Mucosa of rectum (tissue), 2 donors: ENCODE measurements around the gene BMP7.

Source experiments
- H3K27ac ChIP-seq, 2 donors: one replicate each; pipeline ENCODE4 v1.7.0; 2013; ENCODE audit warnings: inconsistent platforms in 2 of 2, low read depth in 2 of 2, low read length in 2 of 2
- H3K27me3 ChIP-seq, 2 donors: one replicate each; pipeline ENCODE4 v1.7.0; 2013; ENCODE audit warnings: low read length in 2 of 2; ENCODE audit not compliant: control insufficient read depth in 2 of 2, insufficient read depth in 2 of 2
- H3K36me3 ChIP-seq, 2 donors: one replicate each; pipeline ENCODE4 v1.7.0; 2013; ENCODE audit warnings: low read length in 2 of 2; ENCODE audit not compliant: control insufficient read depth in 2 of 2, insufficient read depth in 2 of 2
- H3K4me1 ChIP-seq, 2 donors: one replicate each; pipeline ENCODE4 v1.7.0; 2013; ENCODE audit warnings: low read length in 2 of 2, mild to moderate bottlenecking in 1 of 2; ENCODE audit not compliant: control insufficient read depth in 2 of 2, insufficient read depth in 2 of 2
- H3K4me3 ChIP-seq, 2 donors: one replicate each; pipeline ENCODE4 v1.7.0; 2013; ENCODE audit warnings: low read length in 2 of 2
- H3K9ac ChIP-seq, 2 donors: one replicate each; pipeline ENCODE4 v1.7.0; 2013; ENCODE audit warnings: low read length in 2 of 2, low read depth in 1 of 2, mild to moderate bottlenecking in 1 of 2
- H3K9me3 ChIP-seq, 2 donors: one replicate each; pipeline ENCODE4 v1.7.0; 2013; ENCODE audit warnings: low read length in 2 of 2; ENCODE audit not compliant: control insufficient read depth in 2 of 2
- donor health status: healthy.
- donor health status: Normal muscosa, but diverticular disease.

The BMP7 gene

DNA sequence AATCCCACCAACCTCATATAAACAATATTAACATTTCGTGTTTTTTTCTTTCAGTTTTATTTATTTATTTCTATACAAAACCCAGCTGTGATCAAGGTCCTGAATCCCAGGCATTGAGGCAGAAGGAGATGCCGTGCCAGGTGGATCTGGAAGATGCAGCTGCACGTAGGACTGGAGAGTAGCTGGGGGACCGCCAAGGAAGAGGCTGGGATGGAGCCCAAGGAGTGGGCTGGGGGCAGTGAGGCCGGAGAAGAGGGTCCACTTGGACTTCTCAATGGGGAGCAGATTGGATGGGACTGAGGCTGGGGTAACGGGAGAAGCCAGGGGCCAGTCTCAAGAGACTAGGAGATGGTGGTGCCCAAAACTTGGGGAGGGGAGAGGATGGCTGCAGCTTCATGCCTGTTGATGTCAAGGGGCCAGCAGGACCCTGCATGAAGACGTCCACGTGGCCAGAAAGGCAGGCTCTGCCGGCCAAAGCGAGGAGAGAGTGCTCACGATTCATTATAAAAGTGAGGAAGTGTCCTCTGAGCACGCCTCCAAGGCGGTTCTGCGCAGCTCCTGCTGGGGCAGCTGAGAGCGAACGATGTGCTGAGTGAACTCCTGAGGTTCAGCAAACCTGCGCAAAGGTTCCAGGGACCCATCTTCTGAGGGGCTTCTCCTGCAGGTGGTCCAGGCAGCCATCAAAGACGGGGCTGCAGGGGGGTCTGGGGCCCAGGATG lies 110.3 kb downstream of the BMP7 start:
- Histone ChIP-seq H3K9ac (no peak overlapping the region), H3K36me3 (no peaks in the 10 kb centered on the region), H3K9me3 (no peaks in the 10 kb centered on the region), H3K27ac (no peak overlapping the region), H3K4me1 (no peaks in the 10 kb centered on the region), H3K27me3 (no peaks in the 10 kb centered on the region), H3K4me3 (no peak overlapping the region)

DNA sequence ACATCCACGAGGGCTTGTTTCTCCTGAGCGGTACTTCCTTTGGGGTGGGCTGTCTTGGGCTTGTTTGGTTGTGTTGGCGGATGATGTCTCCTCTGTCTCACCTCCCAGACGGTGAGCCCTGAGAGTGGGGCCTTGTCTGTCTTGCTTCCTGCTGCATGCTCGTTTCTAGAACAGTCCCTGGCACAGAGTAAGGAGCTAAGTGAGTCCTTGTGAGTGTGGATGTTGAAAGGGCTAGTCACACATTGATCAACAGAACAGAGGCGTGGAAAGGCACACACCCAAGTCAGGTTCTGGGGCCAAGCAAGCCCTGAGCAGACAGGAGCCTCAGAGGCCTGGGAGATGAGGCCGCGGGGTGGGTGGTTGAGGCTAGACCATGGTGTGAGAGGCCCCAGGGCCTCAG lies 111.0 kb downstream of the BMP7 start:
- H3K36me3 ChIP-seq, result no peaks in the 10 kb centered on the region
- no peaks in the 10 kb centered on the region for H3K27me3 ChIP-seq
- H3K4me1 ChIP-seq, result no peaks in the 10 kb centered on the region
- no peak overlapping the region for H3K27ac ChIP-seq
- no peak overlapping the region for H3K4me3 ChIP-seq
- H3K9ac ChIP-seq, result no peak overlapping the region
- no peaks in the 10 kb centered on the region for H3K9me3 ChIP-seq

DNA sequence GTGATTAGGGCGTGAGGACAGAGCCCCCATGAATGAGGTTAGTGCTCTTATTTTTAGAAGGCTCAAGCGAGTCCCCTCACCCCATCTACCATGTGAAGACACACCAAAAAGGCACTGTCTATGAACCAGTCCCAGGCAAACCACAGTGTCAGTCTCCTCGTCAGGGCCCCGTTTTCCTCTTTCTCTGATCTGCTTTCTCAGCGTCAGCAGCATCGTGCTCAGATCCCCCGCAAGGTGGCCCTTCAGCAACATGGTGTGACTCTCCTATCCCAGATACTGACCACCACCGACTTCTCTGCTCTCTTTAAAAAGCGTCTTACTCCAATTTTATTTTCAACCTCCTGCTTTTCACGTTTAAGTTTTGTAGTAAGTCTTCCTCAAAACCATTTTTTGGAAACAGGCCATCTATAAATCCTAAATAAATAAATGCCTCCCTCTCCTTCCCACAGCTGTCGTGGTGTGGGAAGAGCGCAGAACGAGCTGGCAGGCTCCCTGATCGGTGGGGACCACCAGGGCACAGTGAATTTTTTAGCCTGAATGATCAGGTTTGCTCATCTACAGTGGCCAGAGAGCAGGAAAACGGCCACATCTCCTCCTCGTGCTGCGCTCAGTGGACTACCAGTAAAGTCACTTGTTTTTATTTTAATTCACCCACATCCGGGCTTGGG lies 113.1 kb downstream of the BMP7 start:
- Histone ChIP-seq H3K4me3 (no peak overlapping the region), H3K4me1 (no peaks in the 10 kb centered on the region), H3K9ac (no peak overlapping the region), H3K27ac (no peak overlapping the region), H3K27me3 (no peaks in the 10 kb centered on the region), H3K36me3 (no peaks in the 10 kb centered on the region), H3K9me3 (no peaks in the 10 kb centered on the region)

DNA sequence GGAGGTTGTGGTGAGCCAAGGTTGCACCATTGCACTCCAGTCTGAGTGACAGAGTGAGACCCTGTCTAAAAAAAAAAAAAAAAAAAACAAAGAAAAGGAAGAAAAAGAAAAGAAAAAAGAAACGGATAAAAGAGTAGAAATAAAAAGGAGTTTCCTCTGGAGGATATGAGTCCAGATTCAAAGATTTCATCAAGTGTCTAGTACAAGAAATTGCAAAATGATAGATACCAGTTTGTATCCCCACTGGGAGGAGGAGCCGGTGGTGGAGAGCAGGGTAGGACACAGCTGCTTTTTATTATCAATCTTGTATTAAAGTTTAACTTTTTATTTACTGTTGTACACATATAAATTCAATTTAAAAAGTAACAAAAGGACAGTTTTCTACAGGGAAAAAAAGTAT lies 113.9 kb downstream of the BMP7 start:
- no peak overlapping the region for H3K27ac ChIP-seq
- no peaks in the 10 kb centered on the region for H3K9me3 ChIP-seq
- H3K4me3 ChIP-seq, result no peak overlapping the region
- H3K9ac ChIP-seq, result no peak overlapping the region
- no peaks in the 10 kb centered on the region for H3K36me3 ChIP-seq
- H3K4me1 ChIP-seq, result no peaks in the 10 kb centered on the region
- no peaks in the 10 kb centered on the region for H3K27me3 ChIP-seq

DNA sequence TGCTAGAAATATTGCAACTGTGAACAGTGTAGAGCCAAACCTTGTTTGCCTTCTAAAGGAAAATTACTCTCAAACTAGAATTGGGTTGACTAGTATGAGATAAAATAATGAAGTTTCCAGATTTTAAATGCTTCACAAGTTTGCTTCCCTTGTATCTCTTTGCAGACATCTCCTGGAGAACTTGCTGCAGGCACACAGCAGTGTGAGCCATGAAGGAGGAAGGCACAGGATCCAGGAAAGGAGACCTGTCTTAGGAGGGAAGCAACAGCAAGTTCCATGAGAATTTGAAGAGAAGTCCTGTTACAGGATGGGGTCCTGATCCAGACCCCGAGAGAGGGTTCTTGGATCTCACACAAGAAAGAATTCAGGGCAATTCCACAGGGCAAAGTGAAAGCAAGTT lies 115.9 kb downstream of the BMP7 start:
- Histone ChIP-seq H3K4me3 (no peak overlapping the region), H3K27ac (no peak overlapping the region), H3K36me3 (no peaks in the 10 kb centered on the region), H3K4me1 (no peaks in the 10 kb centered on the region), H3K27me3 (no peaks in the 10 kb centered on the region), H3K9ac (no peak overlapping the region), H3K9me3 (no peaks in the 10 kb centered on the region)

DNA sequence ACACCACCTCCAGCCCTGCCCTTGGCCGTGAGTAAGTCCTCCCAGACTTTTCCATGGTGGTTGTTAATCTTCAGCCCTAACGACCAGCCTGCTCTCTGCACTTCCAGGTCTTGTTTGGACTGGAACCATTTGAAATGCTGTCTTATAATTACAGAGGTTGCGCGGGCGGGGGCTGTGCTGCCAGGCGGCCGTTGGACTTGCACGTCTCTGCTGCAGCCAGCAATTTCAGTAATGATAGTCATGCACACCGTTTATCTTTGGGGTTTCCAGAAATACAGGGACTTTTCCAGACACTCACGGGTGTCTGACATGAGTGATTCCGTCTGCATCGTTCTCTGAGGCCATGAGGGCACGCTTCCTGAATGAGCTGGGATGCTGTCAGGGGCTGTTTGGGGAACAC lies 118.2 kb downstream of the BMP7 start:
- H3K4me1 ChIP-seq, result no peaks in the 10 kb centered on the region
- H3K27me3 ChIP-seq, result no peaks in the 10 kb centered on the region
- no peaks in the 10 kb centered on the region for H3K9me3 ChIP-seq
- no peak overlapping the region for H3K9ac ChIP-seq
- H3K27ac ChIP-seq, result no peak overlapping the region
- no peak overlapping the region for H3K4me3 ChIP-seq
- no peaks in the 10 kb centered on the region for H3K36me3 ChIP-seq

DNA sequence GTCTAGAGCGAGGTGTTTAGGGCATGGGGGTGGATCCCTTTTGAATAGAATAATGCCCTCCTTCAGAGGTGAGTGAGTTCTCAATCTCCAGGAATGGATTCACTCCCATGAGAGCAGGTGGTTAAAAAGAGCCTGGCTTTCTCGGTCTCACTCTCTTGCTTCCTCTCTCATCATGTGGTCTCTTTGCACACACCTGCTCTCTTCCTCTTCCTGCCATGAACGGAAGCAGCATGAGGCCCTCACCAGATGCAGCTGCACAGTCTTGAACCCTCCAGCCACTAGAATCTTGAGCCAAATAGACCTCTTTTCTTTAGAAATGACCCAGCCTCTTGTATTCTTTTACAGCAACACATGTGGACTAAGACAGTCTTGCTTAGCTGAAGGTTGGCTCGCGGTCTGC lies 119.3 kb downstream of the BMP7 start:
- Histone ChIP-seq H3K27ac (no peak overlapping the region), H3K36me3 (no peaks in the 10 kb centered on the region), H3K27me3 (no peaks in the 10 kb centered on the region), H3K9ac (no peak overlapping the region), H3K9me3 (no peaks in the 10 kb centered on the region), H3K4me3 (no peak overlapping the region), H3K4me1 (no peaks in the 10 kb centered on the region)

DNA sequence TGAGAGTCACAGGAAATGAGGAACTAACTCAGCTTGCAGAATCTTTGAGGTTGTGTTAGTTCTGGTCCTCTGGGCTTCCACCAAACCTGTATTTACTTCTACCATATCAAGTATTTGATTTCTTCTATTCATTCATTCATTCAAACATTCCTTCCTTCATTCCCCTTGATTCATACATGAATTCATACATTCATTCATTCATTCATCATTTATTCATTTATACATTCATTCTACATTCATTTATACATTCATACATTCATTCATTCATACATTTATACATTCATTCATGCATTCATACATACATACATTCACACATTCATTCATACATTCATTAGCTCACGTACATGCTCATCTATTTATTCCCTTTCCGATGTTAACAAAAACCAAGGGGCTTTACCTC lies 120.3 kb downstream of the BMP7 start:
- Histone ChIP-seq H3K9me3 (no peaks in the 10 kb centered on the region), H3K4me1 (no peaks in the 10 kb centered on the region), H3K27ac (no peak overlapping the region), H3K36me3 (no peaks in the 10 kb centered on the region), H3K9ac (no peak overlapping the region), H3K27me3 (no peaks in the 10 kb centered on the region), H3K4me3 (no peak overlapping the region)

DNA sequence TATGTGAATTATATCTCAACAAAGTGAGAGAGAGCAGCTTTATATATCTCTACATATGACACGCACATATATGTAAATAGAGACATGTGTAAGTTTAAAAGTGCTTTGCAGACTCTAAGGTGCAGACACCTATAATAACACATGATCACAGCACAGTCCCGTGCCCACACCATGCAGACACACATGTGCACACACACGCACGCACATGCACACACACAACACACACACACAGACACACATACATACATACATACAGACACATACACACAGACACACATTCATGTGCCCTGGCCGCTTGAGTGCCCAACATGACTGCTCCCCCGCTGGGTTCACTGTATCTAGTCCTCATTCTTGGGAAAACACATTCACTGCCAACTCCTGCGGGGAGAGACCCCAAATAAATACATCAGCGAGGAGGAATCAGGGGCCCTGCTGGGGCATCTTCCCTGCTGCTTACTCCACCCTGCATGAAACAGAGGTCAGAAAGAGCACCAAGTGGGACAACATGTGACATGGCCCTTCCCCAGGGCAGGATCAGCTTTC lies 121.3 kb downstream of the BMP7 start:
- Histone ChIP-seq H3K4me1 (no peaks in the 10 kb centered on the region), H3K36me3 (no peaks in the 10 kb centered on the region), H3K27me3 (no peaks in the 10 kb centered on the region), H3K4me3 (no peak overlapping the region), H3K9ac (no peak overlapping the region), H3K9me3 (no peaks in the 10 kb centered on the region), H3K27ac (no peak overlapping the region)

DNA sequence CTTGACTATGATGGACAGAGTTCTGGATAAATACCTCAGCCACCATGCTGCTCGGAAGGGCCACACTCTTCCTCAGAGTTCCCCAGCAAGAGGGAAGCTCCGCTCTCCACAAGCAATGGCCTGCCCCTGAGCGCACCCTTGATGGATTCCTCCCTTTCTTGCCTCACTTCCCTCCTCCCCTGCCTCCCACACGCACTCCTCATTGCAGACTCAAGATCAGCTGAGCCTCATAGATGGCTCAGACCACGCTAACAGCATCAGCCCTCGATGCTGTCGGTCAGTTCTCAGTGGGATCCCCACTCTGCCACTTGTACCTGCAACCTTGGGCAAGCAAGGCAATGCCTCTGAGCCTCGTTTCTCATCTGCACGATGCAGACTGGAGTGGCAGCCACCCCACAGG lies 123.3 kb downstream of the BMP7 start:
- no peaks in the 10 kb centered on the region for H3K27me3 ChIP-seq
- no peak overlapping the region for H3K9ac ChIP-seq
- H3K36me3 ChIP-seq, result no peaks in the 10 kb centered on the region
- no peak overlapping the region for H3K4me3 ChIP-seq
- no peak overlapping the region for H3K27ac ChIP-seq
- no peaks in the 10 kb centered on the region for H3K9me3 ChIP-seq
- no peaks in the 10 kb centered on the region for H3K4me1 ChIP-seq
